ENCODE measurements around the gene PIK3C2B. TPM values are rescaled to one million over a fixed set of nuclear protein-coding genes. Genes with fewer than 3 reads are reported as not detected.

The PIK3C2B gene
- polyA plus RNA-seq, 1 donor from 2014 or later: 23.7 TPM

DNA sequence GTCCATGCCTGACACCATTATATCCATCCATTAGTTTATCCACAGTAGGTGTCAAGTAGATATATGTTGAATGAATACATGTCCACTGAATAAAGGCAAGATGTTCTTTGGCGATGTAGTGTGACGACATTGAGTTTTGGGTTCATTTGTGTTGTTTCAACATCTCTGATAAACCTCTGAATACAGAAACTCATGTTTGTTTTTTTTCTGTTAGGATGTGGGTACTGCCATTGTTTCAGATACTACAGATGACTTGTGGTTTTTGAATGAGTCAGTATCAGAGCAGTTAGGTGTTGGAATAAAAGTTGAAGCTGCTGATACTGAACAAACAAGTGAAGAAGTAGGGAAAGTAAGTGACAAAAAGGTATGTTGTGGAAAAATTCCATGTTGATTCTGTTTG, 49.7 kb upstream of the PIK3C2B start:
- peaks cover 39% of the 10 kb centered on the region for H3K36me3 ChIP-seq (ENCODE audit: insufficient read depth, low read length)
- H4K20me1 ChIP-seq (ENCODE audit: insufficient read depth): no peaks in the 10 kb centered on the region

DNA sequence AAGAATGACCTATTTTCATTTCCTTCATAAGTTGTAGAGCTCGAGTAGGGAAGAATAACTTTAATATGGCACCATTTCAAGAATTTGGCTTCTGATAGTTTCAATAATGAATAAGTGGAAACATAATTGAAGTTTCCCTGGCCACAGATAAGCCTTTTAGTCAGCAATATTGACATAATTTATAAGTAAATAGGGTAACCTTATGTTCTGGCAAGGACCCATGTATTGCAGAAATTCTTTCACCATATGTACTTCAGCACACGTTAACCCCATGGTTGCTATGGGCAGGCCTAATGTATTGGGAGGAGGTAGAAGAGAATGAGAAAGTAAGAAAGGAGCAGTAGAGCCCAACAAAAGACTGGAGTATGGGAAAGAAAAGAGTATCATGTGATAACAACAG, 47.0 kb upstream of the PIK3C2B start:
- Histone ChIP-seq H4K20me1 (ENCODE audit: insufficient read depth) (no peaks in the 10 kb centered on the region), H3F3A (ENCODE audit: insufficient read depth, low read length, poor library complexity, severe bottlenecking) (no peaks in the 10 kb centered on the region), H3K4me3 (ENCODE audit: low read length) (no peak overlapping the region), H3K27me3 (ENCODE audit: insufficient read depth, low read depth, low read length) (no peaks in the 10 kb centered on the region), H3K27ac (ENCODE audit: low read length) (no peak overlapping the region), H3K9me2 (ENCODE audit: insufficient read depth, low read length) (no peaks in the 10 kb centered on the region), H3K9ac (ENCODE audit: low read length) (no peak overlapping the region), H3K4me2 (ENCODE audit: low read length) (no peak overlapping the region), H3K79me2 (replicated peaks; ENCODE audit: insufficient read depth, low read length) (no peaks in the 10 kb centered on the region), H3K36me3 (ENCODE audit: insufficient read depth, low read length) (peaks cover 31% of the 10 kb centered on the region), H3K9me3 (ENCODE audit: low read length) (no peaks in the 10 kb centered on the region), H2AFZ (ENCODE audit: low read depth, low read length) (no peak overlapping the region)
- TF ChIP-seq MXI1 (conservative IDR thresholded peaks at IDR 0.05; ENCODE audit: poor library complexity, severe bottlenecking) (no peak), TAF1 (IDR thresholded peaks at IDR 0.05; ENCODE audit: low read depth) (no peak)
- TF ChIP-seq, protein P1, sequence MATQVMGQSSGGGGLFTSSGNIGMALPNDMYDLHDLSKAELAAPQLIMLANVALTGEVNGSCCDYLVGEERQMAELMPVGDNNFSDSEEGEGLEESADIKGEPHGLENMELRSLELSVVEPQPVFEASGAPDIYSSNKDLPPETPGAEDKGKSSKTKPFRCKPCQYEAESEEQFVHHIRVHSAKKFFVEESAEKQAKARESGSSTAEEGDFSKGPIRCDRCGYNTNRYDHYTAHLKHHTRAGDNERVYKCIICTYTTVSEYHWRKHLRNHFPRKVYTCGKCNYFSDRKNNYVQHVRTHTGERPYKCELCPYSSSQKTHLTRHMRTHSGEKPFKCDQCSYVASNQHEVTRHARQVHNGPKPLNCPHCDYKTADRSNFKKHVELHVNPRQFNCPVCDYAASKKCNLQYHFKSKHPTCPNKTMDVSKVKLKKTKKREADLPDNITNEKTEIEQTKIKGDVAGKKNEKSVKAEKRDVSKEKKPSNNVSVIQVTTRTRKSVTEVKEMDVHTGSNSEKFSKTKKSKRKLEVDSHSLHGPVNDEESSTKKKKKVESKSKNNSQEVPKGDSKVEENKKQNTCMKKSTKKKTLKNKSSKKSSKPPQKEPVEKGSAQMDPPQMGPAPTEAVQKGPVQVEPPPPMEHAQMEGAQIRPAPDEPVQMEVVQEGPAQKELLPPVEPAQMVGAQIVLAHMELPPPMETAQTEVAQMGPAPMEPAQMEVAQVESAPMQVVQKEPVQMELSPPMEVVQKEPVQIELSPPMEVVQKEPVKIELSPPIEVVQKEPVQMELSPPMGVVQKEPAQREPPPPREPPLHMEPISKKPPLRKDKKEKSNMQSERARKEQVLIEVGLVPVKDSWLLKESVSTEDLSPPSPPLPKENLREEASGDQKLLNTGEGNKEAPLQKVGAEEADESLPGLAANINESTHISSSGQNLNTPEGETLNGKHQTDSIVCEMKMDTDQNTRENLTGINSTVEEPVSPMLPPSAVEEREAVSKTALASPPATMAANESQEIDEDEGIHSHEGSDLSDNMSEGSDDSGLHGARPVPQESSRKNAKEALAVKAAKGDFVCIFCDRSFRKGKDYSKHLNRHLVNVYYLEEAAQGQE (IDR thresholded peaks at IDR 0.05; ENCODE audit: borderline replicate concordance): no peak

More for the DNA sequence above, 49.7 kb upstream of the PIK3C2B start:
- Histone ChIP-seq H3K27me3 (ENCODE audit: insufficient read depth, low read depth, low read length) (no peaks in the 10 kb centered on the region), H3K79me2 (replicated peaks; ENCODE audit: insufficient read depth, low read length) (no peaks in the 10 kb centered on the region), H3K9me2 (ENCODE audit: insufficient read depth, low read length) (no peaks in the 10 kb centered on the region), H3K4me2 (ENCODE audit: low read length) (no peak overlapping the region), H3F3A (ENCODE audit: insufficient read depth, low read length, poor library complexity, severe bottlenecking) (no peaks in the 10 kb centered on the region), H3K27ac (ENCODE audit: low read length) (no peak overlapping the region), H3K9me3 (ENCODE audit: low read length) (no peaks in the 10 kb centered on the region), H3K9ac (ENCODE audit: low read length) (no peak overlapping the region), H3K4me3 (ENCODE audit: low read length) (no peak overlapping the region), H2AFZ (ENCODE audit: low read depth, low read length) (no peak overlapping the region)
- TF ChIP-seq SMC3 (conservative IDR thresholded peaks at IDR 0.05; ENCODE audit: poor library complexity): no peak
- TF ChIP-seq, protein P1 (IDR thresholded peaks at IDR 0.05; ENCODE audit: borderline replicate concordance): no peak
- TF ChIP-seq RAD21 (conservative IDR thresholded peaks at IDR 0.05): no peak
- no peak for TF ChIP-seq MXI1 (conservative IDR thresholded peaks at IDR 0.05; ENCODE audit: poor library complexity, severe bottlenecking)
- TF ChIP-seq EP300 (conservative IDR thresholded peaks at IDR 0.05; ENCODE audit: poor library complexity, severe bottlenecking): no peak
- no peak for TF ChIP-seq POLR2AphosphoS5 (IDR thresholded peaks at IDR 0.05)
- TF ChIP-seq TAF1 (IDR thresholded peaks at IDR 0.05; ENCODE audit: low read depth): no peak
- no peak for TF ChIP-seq EZH2 (IDR thresholded peaks at IDR 0.05; ENCODE audit: borderline replicate concordance, insufficient read depth, low read length, poor library complexity, severe bottlenecking)
- TF ChIP-seq, protein P2, sequence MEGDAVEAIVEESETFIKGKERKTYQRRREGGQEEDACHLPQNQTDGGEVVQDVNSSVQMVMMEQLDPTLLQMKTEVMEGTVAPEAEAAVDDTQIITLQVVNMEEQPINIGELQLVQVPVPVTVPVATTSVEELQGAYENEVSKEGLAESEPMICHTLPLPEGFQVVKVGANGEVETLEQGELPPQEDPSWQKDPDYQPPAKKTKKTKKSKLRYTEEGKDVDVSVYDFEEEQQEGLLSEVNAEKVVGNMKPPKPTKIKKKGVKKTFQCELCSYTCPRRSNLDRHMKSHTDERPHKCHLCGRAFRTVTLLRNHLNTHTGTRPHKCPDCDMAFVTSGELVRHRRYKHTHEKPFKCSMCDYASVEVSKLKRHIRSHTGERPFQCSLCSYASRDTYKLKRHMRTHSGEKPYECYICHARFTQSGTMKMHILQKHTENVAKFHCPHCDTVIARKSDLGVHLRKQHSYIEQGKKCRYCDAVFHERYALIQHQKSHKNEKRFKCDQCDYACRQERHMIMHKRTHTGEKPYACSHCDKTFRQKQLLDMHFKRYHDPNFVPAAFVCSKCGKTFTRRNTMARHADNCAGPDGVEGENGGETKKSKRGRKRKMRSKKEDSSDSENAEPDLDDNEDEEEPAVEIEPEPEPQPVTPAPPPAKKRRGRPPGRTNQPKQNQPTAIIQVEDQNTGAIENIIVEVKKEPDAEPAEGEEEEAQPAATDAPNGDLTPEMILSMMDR (IDR thresholded peaks at IDR 0.05; ENCODE audit: poor library complexity, severe bottlenecking): no peak

Measured in neural cell (in vitro differentiated cells).